ENCODE data around the gene GIMAP8.
"Not testable (repeated sequence)": the region's sequence is repeated elsewhere in the genome, so short reads cannot be mapped to it uniquely, and the experiment has no call there.

Gene GIMAP8

GRCh38 chr7:150434240-150434639 lies 16.2 kb upstream of the GIMAP8 start:
- DNase-seq = no peak

GRCh38 chr7:150435047-150435389 lies 15.4 kb upstream of the GIMAP8 start:
- DNase-seq = no peak

- DNase-seq = peak in 7 of 58 donors; percentile 8 to 66 (median 25)
Measured at GRCh38 chr7:150435390-150436073, 14.9 kb upstream of the GIMAP8 start.

- DNase-seq = no peak
Measured at GRCh38 chr7:150439967-150440366, 10.5 kb upstream of the GIMAP8 start.

GRCh38 chr7:150441524-150441923 lies 8.9 kb upstream of the GIMAP8 start:
- DNase-seq = no peak

- DNase-seq = no peak
Measured at GRCh38 chr7:150442811-150443210, 7.6 kb upstream of the GIMAP8 start.

- no peak for DNase-seq
Measured at GRCh38 chr7:150443793-150444540, 6.5 kb upstream of the GIMAP8 start.

- DNase-seq = no peak
Measured at GRCh38 chr7:150444674-150445365, 5.6 kb upstream of the GIMAP8 start.

GRCh38 chr7:150446288-150446938 lies 4.0 kb upstream of the GIMAP8 start:
- no peak for DNase-seq

- no peak for DNase-seq
Measured at GRCh38 chr7:150447966-150448788, 2.3 kb upstream of the GIMAP8 start.

GRCh38 chr7:150448789-150449147 lies 1.7 kb upstream of the GIMAP8 start:
- peak in 54 of 58 donors; percentile 13 to 82 (median 50) for DNase-seq

GRCh38 chr7:150449206-150449952 lies 1.1 kb upstream of the GIMAP8 start:
- DNase-seq = no peak

GRCh38 chr7:150451097-150451793 lies 815 bp downstream of the GIMAP8 start:
- peak in 15 of 58 donors; percentile 4 to 47 (median 21) for DNase-seq

- DNase-seq = no peak
Measured at GRCh38 chr7:150451833-150452461, 1.5 kb downstream of the GIMAP8 start.

- DNase-seq = no peak
Measured at GRCh38 chr7:150453181-150453580, 2.8 kb downstream of the GIMAP8 start.

GRCh38 chr7:150453892-150454291 lies 3.5 kb downstream of the GIMAP8 start:
- DNase-seq = no peak

- not testable (repeated sequence) for DNase-seq
Measured at GRCh38 chr7:150457064-150457463, 6.6 kb downstream of the GIMAP8 start.

- DNase-seq = no peak
Measured at GRCh38 chr7:150458235-150458634, 7.8 kb downstream of the GIMAP8 start.

- no peak for DNase-seq
Measured at GRCh38 chr7:150458756-150459155, 8.3 kb downstream of the GIMAP8 start.
